ENCODE measurements around the gene CCDC9B.

The CCDC9B gene

GRCh38 chr15:40305281-40305680, 35.5 kb downstream of the CCDC9B start:
- DNase-seq: no peak

GRCh38 chr15:40303576-40303975, 37.2 kb downstream of the CCDC9B start:
- DNase-seq: no peak

GRCh38 chr15:40302981-40303380, 37.8 kb downstream of the CCDC9B start:
- DNase-seq: no peak

- no peak for DNase-seq
Measured at GRCh38 chr15:40302288-40302886, 38.4 kb downstream of the CCDC9B start.

GRCh38 chr15:40301467-40302179, 39.1 kb downstream of the CCDC9B start:
- DNase-seq: no peak

- DNase-seq: no peak
Measured at GRCh38 chr15:40300771-40301170, 40.0 kb downstream of the CCDC9B start.

- DNase-seq: no peak
Measured at GRCh38 chr15:40300367-40300766, 40.4 kb downstream of the CCDC9B start.

GRCh38 chr15:40298216-40298935, 42.4 kb downstream of the CCDC9B start:
- DNase-seq: no peak

GRCh38 chr15:40297356-40297755, 43.4 kb downstream of the CCDC9B start:
- no peak for DNase-seq

- no peak for DNase-seq
Measured at GRCh38 chr15:40296561-40297230, 44.0 kb downstream of the CCDC9B start.

- no peak for DNase-seq
Measured at GRCh38 chr15:40295877-40296560, 44.7 kb downstream of the CCDC9B start.

GRCh38 chr15:40295297-40295696, 45.4 kb downstream of the CCDC9B start:
- no peak for DNase-seq

GRCh38 chr15:40293905-40294895, 46.5 kb downstream of the CCDC9B start:
- no peak for DNase-seq

- DNase-seq: no peak
Measured at GRCh38 chr15:40293006-40293405, 47.7 kb downstream of the CCDC9B start.

- DNase-seq: no peak
Measured at GRCh38 chr15:40292246-40292645, 48.5 kb downstream of the CCDC9B start.

GRCh38 chr15:40290918-40291574, 49.7 kb downstream of the CCDC9B start:
- no peak for DNase-seq

GRCh38 chr15:40290545-40290917, 50.2 kb downstream of the CCDC9B start:
- no peak for DNase-seq

- DNase-seq: no peak
Measured at GRCh38 chr15:40289140-40289775, 51.5 kb downstream of the CCDC9B start.

GRCh38 chr15:40287968-40288367, 52.8 kb downstream of the CCDC9B start:
- no peak for DNase-seq

GRCh38 chr15:40287505-40287904, 53.2 kb downstream of the CCDC9B start:
- DNase-seq: no peak

- no peak for DNase-seq
Measured at GRCh38 chr15:40286794-40287193, 53.9 kb downstream of the CCDC9B start.

All from CD4-positive, alpha-beta T cell treated with Interleukin-4 for 4 hours (primary cell).